Embryonic facial prominence (tissue), 1 donor: ENCODE results near the gene ANKFN1.

Experiments
- DNase-seq: peaks from one replicate; pipeline ENCODE4 v3.0.0-alpha.2; 2016; ENCODE audit errors: extremely low spot score

ANKFN1 gene

DNA sequence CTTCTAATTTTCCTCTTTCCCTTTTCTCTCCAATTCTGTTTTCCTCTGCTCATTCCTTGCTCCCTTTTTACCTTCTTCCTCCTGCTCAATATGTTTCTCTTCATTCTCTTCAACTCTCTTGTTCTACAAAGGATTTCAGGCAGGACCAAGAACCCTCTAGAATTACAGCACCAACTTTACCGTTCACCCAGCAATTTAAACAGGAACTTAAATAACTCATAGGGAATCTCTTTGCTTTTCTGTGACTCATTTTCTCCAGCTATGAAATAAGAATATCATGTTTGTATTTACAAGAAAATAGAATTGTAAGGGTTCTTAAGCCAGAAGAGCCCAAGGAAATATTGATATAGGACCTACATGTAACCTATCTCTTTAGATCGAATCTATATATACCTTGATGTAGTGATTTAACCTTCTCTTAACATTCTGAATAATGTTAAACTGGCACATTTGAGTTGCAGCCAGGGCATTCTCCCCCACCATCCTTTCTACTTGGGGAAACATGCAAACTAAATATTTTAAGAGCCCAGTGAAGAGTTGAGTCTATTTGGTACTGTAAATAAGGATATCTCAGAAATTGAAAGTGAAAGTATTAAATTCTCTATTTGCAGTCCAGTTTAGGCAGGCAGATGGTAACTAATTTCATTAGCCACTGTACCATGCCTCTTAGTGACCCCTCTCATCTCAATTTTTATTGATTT is 137.0 kb downstream of the ANKFN1 start:
- DNase-seq, result no peak

DNA sequence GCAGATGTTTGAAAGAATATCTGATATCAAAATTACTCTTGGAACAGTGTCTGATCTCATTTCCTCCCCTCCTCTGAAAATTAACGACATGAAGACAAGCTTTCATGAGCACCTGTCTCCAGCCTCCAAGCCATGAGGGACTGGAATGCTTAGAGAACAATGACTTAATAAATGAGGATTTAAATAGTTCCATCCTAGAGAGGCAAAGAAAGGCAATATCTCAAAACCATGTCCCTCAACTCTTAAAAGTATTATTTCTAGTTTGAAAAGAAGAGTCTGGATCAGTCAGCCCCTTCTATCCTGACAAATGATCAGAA is 137.5 kb downstream of the ANKFN1 start:
- no peak for DNase-seq

DNA sequence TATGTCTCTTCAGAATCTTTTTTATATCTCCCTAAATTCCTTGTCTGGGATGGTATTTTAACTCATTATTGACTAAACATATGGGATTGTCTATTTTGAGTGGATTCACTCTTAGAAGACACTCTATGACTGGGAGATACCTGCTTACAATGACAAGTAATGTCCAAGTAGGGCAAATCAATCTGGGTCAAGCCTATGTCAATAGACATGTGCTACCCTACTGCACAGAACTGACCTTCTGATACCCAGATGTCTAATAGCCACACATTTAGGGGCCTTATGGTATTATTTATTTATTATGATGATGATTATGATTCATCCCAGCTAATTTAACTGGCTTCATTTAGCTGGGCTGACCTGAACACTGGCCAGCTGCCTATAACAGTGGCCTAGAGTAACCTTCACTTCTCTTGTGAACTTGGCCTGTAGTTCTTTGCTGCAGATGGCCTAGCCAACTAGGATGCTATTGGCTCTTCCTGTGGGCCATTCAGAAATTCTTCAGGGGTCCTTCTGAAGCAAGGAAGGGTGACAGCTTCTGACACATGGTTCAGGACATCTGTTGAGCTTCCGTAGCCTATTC is 138.0 kb downstream of the ANKFN1 start:
- DNase-seq, result no peak

- DNase-seq, result no peak
Observed at GRCh38 chr17:56292010-56292409, 138.7 kb downstream of the ANKFN1 start.

- DNase-seq, result no peak
Observed at GRCh38 chr17:56292578-56292977, 139.3 kb downstream of the ANKFN1 start.

DNA sequence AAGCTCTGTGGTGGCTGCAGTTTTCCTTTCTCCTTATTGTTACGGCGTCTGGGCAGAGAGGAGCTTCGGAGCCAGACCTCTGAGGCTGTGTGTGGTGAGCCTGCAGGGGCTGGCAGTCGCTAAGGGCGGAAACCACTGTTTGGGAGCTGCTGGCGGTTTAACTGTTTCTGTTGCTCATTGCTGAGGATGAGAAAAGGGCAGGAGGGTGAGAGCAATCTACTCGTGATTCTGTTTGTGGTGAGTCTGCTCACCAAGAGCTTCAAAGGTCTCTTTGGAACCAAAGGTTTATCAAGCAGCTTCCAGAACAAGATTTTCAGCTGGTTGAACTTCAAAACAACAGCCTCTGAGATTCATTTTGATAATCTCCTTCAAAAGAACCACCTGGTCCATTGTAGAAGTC is 143.9 kb downstream of the ANKFN1 start:
- DNase-seq, result no peak

DNA sequence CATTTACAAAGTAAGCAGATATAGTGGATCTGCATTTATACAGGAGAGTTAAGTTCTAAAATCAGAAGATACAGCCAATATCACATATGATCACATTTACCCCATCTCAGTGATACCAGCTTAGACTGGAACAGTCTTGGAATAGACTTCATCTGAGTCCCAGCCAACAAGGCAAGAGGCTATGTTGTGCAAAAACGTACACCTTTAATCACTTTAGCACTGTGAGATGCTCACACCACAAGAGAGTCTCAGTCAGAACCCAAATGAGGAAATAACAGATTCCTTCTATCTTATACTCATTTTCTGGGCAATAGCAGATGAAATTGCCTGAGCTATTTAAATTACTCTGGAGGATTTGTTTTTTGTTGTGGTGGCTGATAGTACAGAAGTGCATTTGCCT is 145.6 kb downstream of the ANKFN1 start:
- DNase-seq, result no peak

GRCh38 chr17:56300144-56300543 is 146.9 kb downstream of the ANKFN1 start:
- no peak for DNase-seq

DNA sequence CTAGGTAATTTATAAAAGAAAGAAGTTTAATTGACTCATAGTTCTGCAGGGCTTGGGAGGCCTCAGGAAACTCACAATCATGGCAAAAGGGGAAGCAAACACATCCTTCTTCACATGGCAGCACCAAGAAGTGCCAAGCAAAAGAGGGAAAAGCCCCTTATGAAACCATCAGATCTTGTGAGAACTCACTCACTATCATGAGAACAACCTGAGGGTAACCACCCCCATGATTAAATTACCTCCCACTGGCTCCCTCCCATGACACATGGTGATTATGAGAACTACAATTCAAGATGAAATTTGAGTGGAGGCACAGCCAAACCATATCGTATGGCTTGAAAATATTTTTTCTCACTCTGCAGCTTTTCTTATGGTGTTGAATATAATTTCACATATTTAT is 151.7 kb downstream of the ANKFN1 start:
- no peak for DNase-seq

GRCh38 chr17:56309897-56310296 is 156.6 kb downstream of the ANKFN1 start:
- DNase-seq, result no peak

DNA sequence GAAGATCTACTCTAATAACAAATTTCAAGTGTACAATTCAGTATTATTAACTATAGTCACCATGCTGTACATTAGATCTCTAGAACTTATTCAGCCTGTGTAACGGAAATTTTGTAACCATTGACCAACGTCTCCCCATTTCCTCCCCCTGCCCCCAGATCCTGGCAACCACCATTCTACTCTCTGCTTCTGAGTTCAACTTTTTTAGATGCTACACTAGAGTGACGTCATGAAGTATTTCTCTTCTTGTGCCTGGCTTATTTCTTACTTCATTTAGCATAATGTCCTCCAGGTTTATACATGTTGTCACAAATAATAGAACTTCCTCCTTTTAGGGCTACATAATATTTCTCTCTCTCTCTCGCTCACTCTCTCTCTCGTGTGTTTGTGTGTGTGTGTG is 157.5 kb downstream of the ANKFN1 start:
- DNase-seq, result no peak

- DNase-seq, result no peak
Observed at GRCh38 chr17:56313201-56313600, 159.9 kb downstream of the ANKFN1 start.

DNA sequence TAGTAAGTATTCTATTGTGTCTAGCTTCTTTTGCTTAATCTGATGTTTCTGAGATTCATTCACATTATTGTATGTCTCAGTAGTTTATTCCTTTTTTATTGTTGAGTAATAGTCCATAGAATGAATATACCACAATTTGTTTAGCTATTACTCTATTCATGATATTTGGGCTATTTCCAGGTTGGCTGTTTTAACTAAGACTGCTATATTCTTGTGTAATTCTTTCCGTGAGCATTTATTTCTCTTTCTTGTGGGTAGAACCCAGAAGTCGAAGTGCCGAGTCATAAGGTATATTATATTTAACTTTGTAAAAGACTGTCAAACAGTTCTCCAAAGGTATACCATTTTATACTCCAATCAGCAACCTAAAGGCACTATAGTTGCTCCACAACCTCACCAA is 160.8 kb downstream of the ANKFN1 start:
- no peak for DNase-seq

DNA sequence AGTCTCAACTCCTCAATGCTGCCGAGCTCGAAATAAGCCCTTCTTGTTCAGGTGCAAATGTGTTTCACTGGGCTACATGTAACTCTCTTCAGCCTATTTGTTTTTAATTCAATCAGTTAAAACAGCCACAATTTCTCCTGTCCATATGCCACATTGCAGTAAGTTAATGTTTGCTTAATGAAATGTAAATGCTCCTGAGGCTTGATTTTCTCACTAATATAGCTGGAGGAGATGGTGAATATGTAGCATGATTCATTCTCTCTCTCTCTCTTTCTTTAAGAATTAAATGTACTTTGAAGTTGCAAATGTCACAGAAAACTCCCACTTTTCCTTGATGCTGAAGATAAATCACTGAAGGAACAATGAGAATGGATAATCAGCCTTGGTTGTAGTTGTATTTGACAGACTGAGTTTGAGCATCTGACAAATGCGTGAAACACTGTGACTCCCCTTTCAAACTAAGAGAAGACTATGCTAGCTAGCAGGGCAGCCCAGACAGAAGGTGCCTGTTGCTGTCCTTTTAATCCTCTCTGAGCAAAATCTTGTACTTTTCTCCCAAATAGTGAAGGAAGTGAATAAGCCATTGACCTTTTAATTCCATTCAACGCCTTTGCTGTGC is 161.8 kb downstream of the ANKFN1 start:
- DNase-seq, result no peak

- DNase-seq, result no peak
Observed at GRCh38 chr17:56316604-56317003, 163.3 kb downstream of the ANKFN1 start.

GRCh38 chr17:56317351-56318208 is 164.3 kb downstream of the ANKFN1 start:
- no peak for DNase-seq

- no peak for DNase-seq
Observed at GRCh38 chr17:56319531-56319930, 166.3 kb downstream of the ANKFN1 start.

DNA sequence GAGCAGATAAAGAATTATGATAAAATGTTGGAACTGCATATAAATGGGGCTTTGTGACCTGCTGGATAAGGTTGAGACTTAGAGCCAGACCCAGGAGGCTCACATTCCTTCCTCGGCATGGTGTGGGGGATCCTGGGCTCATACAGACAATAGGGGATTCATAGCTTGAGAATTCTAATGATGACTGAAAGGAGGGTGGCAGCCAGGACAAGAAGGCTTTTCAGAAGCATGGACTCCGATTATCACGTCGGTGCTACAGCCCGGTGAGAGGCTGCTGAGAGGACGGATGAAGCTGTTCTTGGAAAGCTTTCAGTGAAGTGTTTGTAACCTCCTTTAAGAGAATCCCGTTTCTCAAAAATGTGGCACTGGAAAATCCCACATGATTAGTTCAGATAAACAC is 167.2 kb downstream of the ANKFN1 start:
- no peak for DNase-seq

- no peak for DNase-seq
Observed at GRCh38 chr17:56322991-56323390, 169.7 kb downstream of the ANKFN1 start.

DNA sequence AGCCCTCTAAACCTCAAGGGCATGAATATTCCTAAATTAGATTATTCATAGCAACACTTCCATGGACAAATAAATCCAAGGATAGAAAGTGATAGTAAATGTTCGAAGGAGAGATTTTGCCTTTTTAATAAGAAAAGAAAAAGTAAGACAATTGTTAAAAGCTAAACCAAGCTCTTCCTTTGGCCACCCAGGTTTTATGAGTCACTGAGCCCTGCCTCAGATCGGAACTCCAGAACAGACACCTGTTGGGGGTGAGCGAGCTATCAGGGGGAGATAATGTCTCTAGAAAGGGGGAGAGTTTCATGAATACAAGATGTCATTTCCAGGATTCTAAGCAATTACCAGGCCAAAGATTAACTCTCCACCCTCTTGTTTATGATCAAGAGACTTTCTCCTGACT is 171.4 kb downstream of the ANKFN1 start:
- DNase-seq, result no peak

DNA sequence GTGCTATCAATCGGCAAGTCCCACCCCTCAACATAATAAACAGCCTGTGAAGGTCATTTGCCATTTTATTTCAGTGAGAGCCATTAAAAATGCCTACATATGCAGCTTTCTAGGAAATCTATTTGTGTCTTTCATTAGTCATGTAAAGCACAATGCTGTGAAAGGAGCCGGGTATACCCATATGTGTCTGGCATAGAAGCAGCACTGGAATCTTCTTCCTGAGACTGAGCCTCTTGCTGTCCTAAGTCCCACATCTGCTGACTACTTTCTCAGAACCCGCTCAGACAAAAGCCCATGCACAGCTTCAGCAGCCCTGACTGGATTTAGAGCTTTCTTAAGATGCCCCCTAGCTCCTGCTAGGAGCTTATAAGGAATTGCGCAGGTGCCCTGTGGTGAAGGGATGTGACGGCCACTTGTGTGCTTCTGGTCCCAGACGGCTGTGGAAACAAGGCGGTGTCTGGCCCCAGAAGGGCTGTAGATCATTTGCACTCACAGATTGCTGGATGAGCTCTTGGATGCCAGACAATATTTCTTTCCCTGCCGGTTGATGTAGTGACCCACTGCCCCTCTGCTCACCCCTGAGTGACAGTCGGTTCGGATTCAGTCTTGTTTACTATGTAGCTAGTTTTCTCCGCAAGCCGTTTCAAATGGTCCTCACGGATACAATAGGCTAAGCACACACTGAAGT is 172.2 kb downstream of the ANKFN1 start:
- no peak for DNase-seq

DNA sequence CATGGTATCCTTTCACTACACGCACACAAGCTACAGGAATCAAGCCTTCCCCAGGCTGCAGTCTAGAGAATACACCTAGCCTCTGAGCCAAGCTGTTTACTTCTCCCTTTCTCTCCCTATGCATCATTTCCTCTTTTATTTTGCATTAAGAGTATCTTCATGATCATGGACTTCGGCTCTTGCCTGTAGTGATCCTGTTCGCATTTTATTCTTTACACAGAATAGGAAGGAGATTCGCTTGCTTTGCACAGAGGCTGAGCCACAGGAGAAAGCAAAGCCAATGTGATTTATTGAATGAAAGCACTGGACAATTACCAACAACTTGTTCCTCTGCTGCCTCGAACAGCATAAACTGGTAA is 172.7 kb downstream of the ANKFN1 start:
- no peak for DNase-seq
